Measurements from ENCODE around the gene PARD6G.

DNA sequence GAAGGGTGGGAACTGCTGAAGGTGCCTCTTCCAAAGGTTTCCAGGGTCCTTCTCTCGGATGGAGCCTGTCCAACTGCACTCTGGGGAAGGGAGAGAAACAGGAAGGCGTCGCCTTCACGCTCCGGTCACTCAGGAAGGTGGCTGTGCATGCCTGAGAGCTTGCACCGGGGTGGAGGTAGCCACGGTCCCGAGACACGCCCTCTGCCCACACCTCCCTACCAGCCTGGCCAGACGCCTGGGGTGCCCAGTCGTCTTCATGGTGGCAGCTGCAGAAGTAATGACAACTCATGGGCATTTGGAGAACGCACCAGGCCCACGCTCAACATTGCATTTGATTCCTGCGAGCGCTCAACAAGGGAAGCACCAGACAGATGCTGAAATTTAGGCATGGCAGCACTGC, 78.3 kb downstream of the PARD6G start:
- TF ChIP-seq EZH2 (IDR thresholded peaks at IDR 0.05; ENCODE audit: borderline replicate concordance, low read length), result no peak
- TF ChIP-seq CTCF (IDR thresholded peaks at IDR 0.05; ENCODE audit: low read length), result no peak

Data from OCI-LY1 (cell line).